Hepatocyte (in vitro differentiated cells): Measurements from ENCODE around the gene PHACTR1.

Experiments used
- CTCF ChIP-seq: fragments of 200-600 bp; sonication (generic); IDR thresholded peaks from 2 replicates; pipeline ENCODE4 v1.5.1; 2016; ENCODE audit warnings: antibody characterized with exemption, mild to moderate bottlenecking; ENCODE audit not compliant: poor library complexity
- EZH2 ChIP-seq: fragments of 200-600 bp; sonication (generic); IDR thresholded peaks from 2 replicates; pipeline ENCODE4 v1.6.1; 2016; ENCODE audit warnings: antibody characterized with exemption, mild to moderate bottlenecking, borderline replicate concordance

- TF ChIP-seq EZH2 (no peak), CTCF (no peak)
These were observed 558.9 kb downstream of the PHACTR1 start for GRCh38 chr6:13275435-13275989.
